HepG2 (cell line): ENCODE measurements around the gene COL9A3. TPM values are rescaled to one million over a fixed set of nuclear protein-coding genes. Genes with fewer than 3 reads are reported as not detected.

Experiments
- ATAC-seq: fragments of 200-7000 bp; cut with Tn5 transposase; 3 replicates; pipeline ENCODE4 v1.9.1; 2020; ENCODE audit warnings: mild to moderate bottlenecking, moderate library complexity
- BruUV-seq: library from RNA; stranded (reverse); fragments of 400-500 nt; replicated peaks from 2 replicates; lab custom pipeline; 2021; lab: Mats Ljungman, UMichigan
- CTCF ChIA-PET: fragments of 300-600 bp; formaldehyde crosslinking; extraction: SDS; loops from one replicate; lab custom pipeline; 2021; ENCODE audit warnings: low total read pairs, inconsistent platforms, low intra/inter-chr PET ratio; lab: Yijun Ruan, JAX
- POLR2A ChIA-PET: fragments of 350-600 bp; sonication (Branson Sonifier 250); formaldehyde crosslinking; loops from one replicate; lab custom pipeline; 2020; ENCODE audit warnings: antibody characterized with exemption, inconsistent platforms; lab: Yijun Ruan, JAX
- DNase-seq: peaks from one replicate; pipeline ENCODE4 v3.0.0-alpha.2; 2015; ENCODE audit warnings: low spot score
- FAIRE-seq: peaks from 3 replicates; lab custom pipeline; 2011; peaks lifted over from hg19 to GRCh38; lab: Jason Lieb, UNC
- H2AFZ ChIP-seq: one replicate; pipeline ENCODE4 v1.6.1; 2011; ENCODE audit warnings: low read length, inconsistent platforms
- H3K27ac ChIP-seq: fragments of 300-600 bp; 3 replicates; pipeline ENCODE4 v1.8.0; 2011; ENCODE audit warnings: mixed run types, mild to moderate bottlenecking, mixed read lengths, low read length, inconsistent platforms; ENCODE audit not compliant: insufficient read depth; ENCODE audit errors: extremely low read length
- H3K27me3 ChIP-seq, 2 experiments: fragments of 200-600 bp in 1 of 2; 2 replicates in 1 of 2; 3 replicates in 1 of 2; pipeline versions ENCODE4 v1.6.0 to v1.8.0; 2011; ENCODE audit warnings: low read length in 2 of 2, mild to moderate bottlenecking in 2 of 2, moderate library complexity in 2 of 2, inconsistent platforms in 1 of 2; ENCODE audit not compliant: insufficient read depth in 2 of 2, control insufficient read depth in 1 of 2
- H3K36me3 ChIP-seq, 2 experiments: fragments of 200-600 bp in 1 of 2; replicated peaks in 1 of 2; 2 replicates in 1 of 2; 3 replicates in 1 of 2; pipeline versions ENCODE4 v1.5.1 to v1.8.0; 2011; ENCODE audit warnings: low read length in 2 of 2, inconsistent platforms in 1 of 2; ENCODE audit not compliant: insufficient read depth in 2 of 2, control insufficient read depth in 1 of 2
- H3K4me1 ChIP-seq: 2 replicates; pipeline ENCODE4 v1.5.1; 2012; ENCODE audit warnings: low read length, inconsistent platforms; ENCODE audit not compliant: insufficient read depth
- H3K4me2 ChIP-seq: 2 replicates; pipeline ENCODE4 v1.6.0; 2011; ENCODE audit warnings: low read depth, low read length, inconsistent platforms
- H3K4me3 ChIP-seq, 3 experiments: fragments of 200-600 bp in 1 of 3; sonication (generic), shearing (Covaris generic) in 1 of 3; replicated peaks in 1 of 3; 2 replicates each; pipeline ENCODE4 v1.5.1; 2011 to 2016; ENCODE audit warnings: low read length in 3 of 3, inconsistent platforms in 2 of 3, low read depth in 2 of 3, mild to moderate bottlenecking in 2 of 3, control low read depth in 1 of 3, mixed read lengths in 1 of 3; ENCODE audit not compliant: insufficient read depth in 1 of 3
- H3K79me2 ChIP-seq: one replicate; pipeline ENCODE4 v1.6.1; 2011; ENCODE audit warnings: low read length, inconsistent platforms; ENCODE audit not compliant: insufficient read depth
- H3K9ac ChIP-seq: 2 replicates; pipeline ENCODE4 v1.6.0; 2011; ENCODE audit warnings: mild to moderate bottlenecking, low read depth, low read length, inconsistent platforms; ENCODE audit not compliant: insufficient read depth
- H3K9me3 ChIP-seq: 2 replicates; pipeline ENCODE4 v1.5.1; 2012; ENCODE audit warnings: mild to moderate bottlenecking, low read length
- H4K20me1 ChIP-seq: 2 replicates; pipeline ENCODE4 v1.6.0; 2011; ENCODE audit warnings: inconsistent platforms, mild to moderate bottlenecking, low read length, moderate library complexity; ENCODE audit not compliant: insufficient read depth
- ETV6 ChIP-seq: sonication (generic); formaldehyde crosslinking; conservative IDR thresholded peaks from 2 replicates; pipeline ENCODE4 v1.4.0; 2020; ENCODE audit warnings: missing genetic modification reagents
- HOXA3 ChIP-seq: sonication (generic); formaldehyde crosslinking; IDR thresholded peaks from 2 replicates; pipeline ENCODE4 v1.5.0; 2020; ENCODE audit warnings: missing genetic modification reagents
- MTA1 ChIP-seq: sonication (generic); formaldehyde crosslinking; IDR thresholded peaks from 2 replicates; pipeline ENCODE4 v1.4.0; 2020; ENCODE audit warnings: missing genetic modification reagents, mild to moderate bottlenecking, borderline replicate concordance
- NCOA2 ChIP-seq: sonication (generic); formaldehyde crosslinking; IDR thresholded peaks from 2 replicates; pipeline ENCODE4 v1.8.0; 2022; ENCODE audit warnings: inconsistent platforms
- ZBTB3 ChIP-seq: sonication (generic); formaldehyde crosslinking; IDR thresholded peaks from 2 replicates; pipeline ENCODE4 v1.4.0; 2020; ENCODE audit warnings: low read depth, mild to moderate bottlenecking, moderate library complexity, missing genetic modification reagents, borderline replicate concordance
- ZFP1 ChIP-seq: IDR thresholded peaks from 2 replicates; pipeline ENCODE4 v1.6.1; 2016
- ZNF12 ChIP-seq: sonication (generic); formaldehyde crosslinking; IDR thresholded peaks from 2 replicates; pipeline ENCODE4 v1.5.0; 2020; ENCODE audit warnings: missing genetic modification reagents
- ZNF281 ChIP-seq: sonication (generic); formaldehyde crosslinking; IDR thresholded peaks from 2 replicates; pipeline ENCODE4 v1.4.0; 2020; ENCODE audit warnings: missing genetic modification reagents, borderline replicate concordance
- ZNF496 ChIP-seq: sonication (generic); formaldehyde crosslinking; IDR thresholded peaks from 2 replicates; pipeline ENCODE4 v1.8.1; 2023; ENCODE audit warnings: mild to moderate bottlenecking, moderate library complexity, missing genetic modification reagents; ENCODE audit not compliant: insufficient replicate concordance
- ZNF552 ChIP-seq: sonication (generic); formaldehyde crosslinking; IDR thresholded peaks from 2 replicates; pipeline ENCODE4 v1.9.0; 2022; ENCODE audit warnings: missing genetic modification reagents, mild to moderate bottlenecking, borderline replicate concordance
- ZNF558 ChIP-seq: sonication (generic); formaldehyde crosslinking; IDR thresholded peaks from 2 replicates; pipeline ENCODE4 v1.9.0; 2022; ENCODE audit warnings: mild to moderate bottlenecking, missing genetic modification reagents, borderline replicate concordance
- ZNF776 ChIP-seq: sonication (generic); formaldehyde crosslinking; IDR thresholded peaks from 2 replicates; pipeline ENCODE4 v1.4.0; 2020; ENCODE audit warnings: mild to moderate bottlenecking, missing genetic modification reagents
- WGBS: methylation state at CpG from one replicate; pipeline ENCODE4 v1.1.6; 2017; ENCODE audit warnings: low lambda C conversion rate; 5-methylcytosine and 5-hydroxymethylcytosine counted together
- in situ Hi-C: cut with HindIII; loops from 2 replicates; pipeline ENCODE4 v1.10.0; 2017; ENCODE audit warnings: low pct_unique_long_range_greater_than_20kb; ENCODE audit not compliant: extremely low pct_ligation_motif_present
- intact Hi-C: fragments of 100-400 bp; cut with micrococcal nuclease; formaldehyde crosslinking; loops from one replicate; pipeline ENCODE4 v1.10.0; 2022; ENCODE audit not compliant: unreplicated experiment
- polyA plus RNA-seq, 8 experiments: library from polyadenylated mRNA; depleted of rRNA in 3 of 8; stranded (reverse) in 7 of 8; unstranded in 1 of 8; fragments of >200 nt; fragmentation: Illumina TruSeq in 4 of 8; extraction: Trizol in 4 of 8; gene quantifications; 2 replicates each; pipeline versions ENCODE4 v1.2.1 to v1.2.3, GENCODE V29; 2011 to 2016; ENCODE audit warnings: low read depth in 4 of 8, missing spikeins in 1 of 8, mixed read lengths in 1 of 8; ENCODE audit not compliant: insufficient read depth in 1 of 8
- total RNA-seq, 5 experiments: library from RNA; depleted of rRNA; stranded (reverse); fragments of >200 nt; fragmentation: Illumina TruSeq; extraction: Trizol; gene quantifications; 2 replicates each; pipeline ENCODE4 v1.2.3, GENCODE V29; 2016; ENCODE audit warnings: low read depth in 1 of 5
- TF ChIP-seq, protein P1 (sequence below): sonication (generic); formaldehyde crosslinking; IDR thresholded peaks from 2 replicates; pipeline ENCODE4 v1.4.0; 2020; ENCODE audit warnings: missing genetic modification reagents
- TF ChIP-seq, protein P2 (sequence below): IDR thresholded peaks from 2 replicates; pipeline ENCODE4 v1.6.1; 2016; ENCODE audit warnings: missing genetic modification reagents, missing compliant biosample characterization

The COL9A3 gene
- total and polyA plus RNA-seq, 2 of the 13 experiments (the other 11 are each of a cell fraction or from before 2014, with no cell fraction given) = 155 to 204 TPM

DNA sequence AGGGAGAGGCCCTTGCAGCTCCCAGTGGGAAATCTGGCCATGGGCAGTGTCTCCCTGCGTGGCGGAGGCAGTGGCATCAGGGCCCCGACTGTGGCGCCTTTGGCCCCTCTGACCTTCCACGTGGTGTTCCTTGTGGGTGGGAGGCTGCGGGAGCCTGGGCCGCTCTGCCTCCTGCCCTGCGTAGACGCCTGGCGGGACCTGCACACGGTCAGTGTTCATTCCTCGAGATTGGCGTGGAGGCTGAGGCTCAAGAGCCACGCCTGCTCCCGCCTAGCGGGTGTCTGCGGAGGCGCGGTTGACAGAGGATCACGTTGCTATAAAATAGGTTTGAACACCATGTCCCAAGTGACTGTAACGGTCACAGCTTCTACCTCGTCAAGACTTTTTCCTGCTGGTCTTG, 14.0 kb downstream of the COL9A3 start:
- no peak overlapping the region for H2AFZ ChIP-seq
- H4K20me1 ChIP-seq = no peaks in the 10 kb centered on the region
- H3K9ac ChIP-seq = no peak overlapping the region
- intact Hi-C loops = no loop called here
- CTCF ChIA-PET = no interaction called here
- FAIRE-seq (no peak), DNase-seq (no peak), ATAC-seq (no peak)
- BruUV-seq = no TSS peak
- H3K4me3 ChIP-seq = no peak overlapping the region
- H3K27me3 ChIP-seq = no peaks in the 10 kb centered on the region
- H3K4me1 ChIP-seq = peaks cover 23% of the 10 kb centered on the region
- 95% methylated on average over 22 of the region's 22 CpGs for WGBS
- H3K36me3 ChIP-seq = peaks cover 9 to 11% of the 10 kb centered on the region in 2 experiments; a peak in 3 of 5 replicates
- POLR2A ChIA-PET = interaction anchor here (1.3 to 3.2 kb wide), 3 partner anchors 8 to 123 kb away, joined by 3 to 22 read pairs (median 7); no protein-coding TSS in a partner anchor
- 0 out of 2 replicates have a peak, but pooled peaks have one; percentile 41 for TF ChIP-seq ZNF552
- no peak for TF ChIP-seq MTA1 (CRISPR knock-in tag)
- TF ChIP-seq, protein P1, sequence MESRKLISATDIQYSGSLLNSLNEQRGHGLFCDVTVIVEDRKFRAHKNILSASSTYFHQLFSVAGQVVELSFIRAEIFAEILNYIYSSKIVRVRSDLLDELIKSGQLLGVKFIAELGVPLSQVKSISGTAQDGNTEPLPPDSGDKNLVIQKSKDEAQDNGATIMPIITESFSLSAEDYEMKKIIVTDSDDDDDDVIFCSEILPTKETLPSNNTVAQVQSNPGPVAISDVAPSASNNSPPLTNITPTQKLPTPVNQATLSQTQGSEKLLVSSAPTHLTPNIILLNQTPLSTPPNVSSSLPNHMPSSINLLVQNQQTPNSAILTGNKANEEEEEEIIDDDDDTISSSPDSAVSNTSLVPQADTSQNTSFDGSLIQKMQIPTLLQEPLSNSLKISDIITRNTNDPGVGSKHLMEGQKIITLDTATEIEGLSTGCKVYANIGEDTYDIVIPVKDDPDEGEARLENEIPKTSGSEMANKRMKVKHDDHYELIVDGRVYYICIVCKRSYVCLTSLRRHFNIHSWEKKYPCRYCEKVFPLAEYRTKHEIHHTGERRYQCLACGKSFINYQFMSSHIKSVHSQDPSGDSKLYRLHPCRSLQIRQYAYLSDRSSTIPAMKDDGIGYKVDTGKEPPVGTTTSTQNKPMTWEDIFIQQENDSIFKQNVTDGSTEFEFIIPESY (CRISPR knock-in tag) = peak; percentile 83
- no peaks in the 10 kb centered on the region for H3K79me2 ChIP-seq
- no peak overlapping the region for H3K27ac ChIP-seq
- no peaks in the 10 kb centered on the region for H3K9me3 ChIP-seq
- in situ Hi-C loops = no loop called here
- H3K4me2 ChIP-seq = no peak overlapping the region

DNA sequence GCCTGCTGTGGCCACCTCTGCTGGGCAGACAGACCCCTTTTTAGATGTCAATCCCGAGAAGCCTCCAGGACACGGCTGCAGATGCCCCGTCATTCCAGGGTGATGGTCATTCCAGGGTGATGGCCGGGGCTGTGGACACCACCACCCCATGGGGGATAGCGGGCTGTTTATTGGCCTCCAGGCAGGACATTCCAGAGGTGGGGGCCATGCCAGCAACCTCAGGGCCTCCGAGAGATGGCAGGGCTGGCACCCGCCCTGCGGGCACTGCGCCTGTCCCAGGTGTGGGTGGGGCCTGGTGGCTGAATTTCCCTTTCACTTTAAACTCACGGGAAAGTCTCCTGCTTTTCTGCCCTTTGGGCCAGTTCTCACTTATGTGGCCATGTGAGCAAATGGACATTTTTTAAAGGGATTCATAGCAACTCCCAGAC, 14.5 kb downstream of the COL9A3 start:
- ChIA-PET CTCF (no interaction called here), POLR2A (interaction anchor here (1.0 to 3.2 kb wide), 5 partner anchors 8 to 123 kb away, joined by 3 to 22 read pairs (median 4); partner anchors contain the start of gene TCFL5)
- ATAC-seq (no peak), DNase-seq (no peak), FAIRE-seq (no peak)
- no peaks in the 10 kb centered on the region for H4K20me1 ChIP-seq
- intact Hi-C loops (no loop called here), in situ Hi-C loops (no loop called here)
- H3K36me3 ChIP-seq = peaks cover 11 to 13% of the 10 kb centered on the region in 2 experiments; a peak in 4 of 5 replicates
- H3K4me2 ChIP-seq = no peak overlapping the region
- no TSS peak for BruUV-seq
- H3K9me3 ChIP-seq = no peaks in the 10 kb centered on the region
- no peak overlapping the region for H3K27ac ChIP-seq
- no peaks in the 10 kb centered on the region for H3K27me3 ChIP-seq
- peaks cover 23% of the 10 kb centered on the region for H3K4me1 ChIP-seq
- no peak overlapping the region for H2AFZ ChIP-seq
- H3K79me2 ChIP-seq = no peaks in the 10 kb centered on the region
- 88% methylated on average over 10 of the region's 10 CpGs for WGBS
- H3K4me3 ChIP-seq = no peak overlapping the region
- H3K9ac ChIP-seq = no peak overlapping the region
- TF ChIP-seq NCOA2 (CRISPR knock-in tag) (no peak), ZNF281 (CRISPR knock-in tag) (no peak), HOXA3 (CRISPR knock-in tag) (peak; percentile 26; the same call in 1 of the 2 replicates), ZBTB3 (CRISPR knock-in tag) (no peak), ZNF776 (peak; percentile 0; the same call in 1 of the 2 replicates), ZNF558 (0 out of 2 replicates have a peak, but pooled peaks have one; percentile 31), ETV6 (no peak), ZNF496 (no peak), ZFP1 (no peak), ZNF12 (CRISPR knock-in tag) (no peak)
- TF ChIP-seq, protein P2, sequence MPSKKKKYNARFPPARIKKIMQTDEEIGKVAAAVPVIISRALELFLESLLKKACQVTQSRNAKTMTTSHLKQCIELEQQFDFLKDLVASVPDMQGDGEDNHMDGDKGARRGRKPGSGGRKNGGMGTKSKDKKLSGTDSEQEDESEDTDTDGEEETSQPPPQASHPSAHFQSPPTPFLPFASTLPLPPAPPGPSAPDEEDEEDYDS (CRISPR knock-in tag) = no peak
